Liver (tissue), 3 donors: ENCODE data around the gene ASGR2.

ENCODE experiments used
- FOXA1 ChIP-seq: IDR thresholded peaks from 2 replicates; pipeline ENCODE4 v1.6.1; 2016; ENCODE audit warnings: antibody characterized with exemption
- GABPA ChIP-seq, 2 donors: IDR thresholded peaks in 1 of 2; conservative IDR thresholded peaks in 1 of 2; 2 replicates each; pipeline ENCODE4 v1.6.1; 2016; ENCODE audit warnings: antibody characterized with exemption in 2 of 2, mild to moderate bottlenecking in 1 of 2, moderate library complexity in 1 of 2
- JUND ChIP-seq, 2 donors: IDR thresholded peaks; 2 replicates each; pipeline ENCODE4 v1.6.1; 2016; ENCODE audit warnings: antibody characterized with exemption in 2 of 2
- RAD21 ChIP-seq, 2 donors: IDR thresholded peaks; 2 replicates each; pipeline ENCODE4 v1.6.1; 2016; ENCODE audit warnings: antibody characterized with exemption in 2 of 2, mild to moderate bottlenecking in 2 of 2
- RXRA ChIP-seq, 2 donors: IDR thresholded peaks; 2 replicates each; pipeline ENCODE4 v1.6.1; 2017 to 2018; ENCODE audit warnings: antibody characterized with exemption in 2 of 2, mild to moderate bottlenecking in 1 of 2
- SP1 ChIP-seq: IDR thresholded peaks from 2 replicates; pipeline ENCODE4 v1.6.1; 2018; ENCODE audit warnings: antibody characterized with exemption, mild to moderate bottlenecking
- YY1 ChIP-seq: IDR thresholded peaks from 2 replicates; pipeline ENCODE4 v1.6.1; 2016; ENCODE audit warnings: antibody characterized with exemption, mild to moderate bottlenecking
- TF ChIP-seq, protein P1 (sequence below): IDR thresholded peaks from 2 replicates; pipeline ENCODE4 v1.6.1; 2016; ENCODE audit warnings: antibody characterized with exemption
- TF ChIP-seq, protein P2 (sequence below): fragments of 150-350 bp; IDR thresholded peaks from 2 replicates; pipeline ENCODE4 v1.5.1; 2017; ENCODE audit warnings: improper control_type of control experiment, low read depth, low read length; ENCODE audit not compliant: missing input control
- TF ChIP-seq, protein P3 (sequence below): IDR thresholded peaks from 2 replicates; pipeline ENCODE4 v1.6.1; 2016; ENCODE audit warnings: antibody characterized with exemption, mild to moderate bottlenecking
- donor health status: healthy.
- donor health status: healthy.

DNA sequence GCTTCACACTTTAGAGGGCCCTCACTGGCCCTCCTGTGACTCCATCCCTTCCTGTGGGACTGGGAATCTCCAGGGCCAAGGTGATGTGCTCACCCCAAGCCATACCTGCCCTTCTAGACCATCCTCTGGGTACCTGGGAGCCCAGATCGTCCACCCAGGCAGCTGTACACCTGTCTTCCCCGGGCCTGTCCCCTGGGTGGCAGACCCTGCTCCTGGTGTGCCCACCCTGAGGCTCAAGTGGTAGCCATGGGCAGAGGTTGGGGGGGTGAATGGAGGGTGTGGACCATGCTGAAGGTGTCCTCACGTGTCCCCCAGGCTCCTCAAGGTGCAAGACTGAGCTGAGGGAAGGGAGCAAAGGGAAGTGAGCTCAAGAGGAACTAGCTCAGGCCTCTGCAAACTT, 43.9 kb downstream of the ASGR2 start:
- TF ChIP-seq GABPA (IDR thresholded peaks at IDR 0.05 in 1 of 2, conservative IDR thresholded peaks at IDR 0.05 in 1 of 2), result no peak
- TF ChIP-seq YY1, result no peak
- TF ChIP-seq JUND (IDR thresholded peaks at IDR 0.05), result no peak
- TF ChIP-seq, protein P1, sequence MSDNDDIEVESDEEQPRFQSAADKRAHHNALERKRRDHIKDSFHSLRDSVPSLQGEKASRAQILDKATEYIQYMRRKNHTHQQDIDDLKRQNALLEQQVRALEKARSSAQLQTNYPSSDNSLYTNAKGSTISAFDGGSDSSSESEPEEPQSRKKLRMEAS, result no peak
- TF ChIP-seq, protein P2, sequence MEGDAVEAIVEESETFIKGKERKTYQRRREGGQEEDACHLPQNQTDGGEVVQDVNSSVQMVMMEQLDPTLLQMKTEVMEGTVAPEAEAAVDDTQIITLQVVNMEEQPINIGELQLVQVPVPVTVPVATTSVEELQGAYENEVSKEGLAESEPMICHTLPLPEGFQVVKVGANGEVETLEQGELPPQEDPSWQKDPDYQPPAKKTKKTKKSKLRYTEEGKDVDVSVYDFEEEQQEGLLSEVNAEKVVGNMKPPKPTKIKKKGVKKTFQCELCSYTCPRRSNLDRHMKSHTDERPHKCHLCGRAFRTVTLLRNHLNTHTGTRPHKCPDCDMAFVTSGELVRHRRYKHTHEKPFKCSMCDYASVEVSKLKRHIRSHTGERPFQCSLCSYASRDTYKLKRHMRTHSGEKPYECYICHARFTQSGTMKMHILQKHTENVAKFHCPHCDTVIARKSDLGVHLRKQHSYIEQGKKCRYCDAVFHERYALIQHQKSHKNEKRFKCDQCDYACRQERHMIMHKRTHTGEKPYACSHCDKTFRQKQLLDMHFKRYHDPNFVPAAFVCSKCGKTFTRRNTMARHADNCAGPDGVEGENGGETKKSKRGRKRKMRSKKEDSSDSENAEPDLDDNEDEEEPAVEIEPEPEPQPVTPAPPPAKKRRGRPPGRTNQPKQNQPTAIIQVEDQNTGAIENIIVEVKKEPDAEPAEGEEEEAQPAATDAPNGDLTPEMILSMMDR, result no peak
- TF ChIP-seq SP1, result no peak
- TF ChIP-seq FOXA1, result no peak
- TF ChIP-seq RAD21 (IDR thresholded peaks at IDR 0.05), result no peak
- TF ChIP-seq, protein P3, sequence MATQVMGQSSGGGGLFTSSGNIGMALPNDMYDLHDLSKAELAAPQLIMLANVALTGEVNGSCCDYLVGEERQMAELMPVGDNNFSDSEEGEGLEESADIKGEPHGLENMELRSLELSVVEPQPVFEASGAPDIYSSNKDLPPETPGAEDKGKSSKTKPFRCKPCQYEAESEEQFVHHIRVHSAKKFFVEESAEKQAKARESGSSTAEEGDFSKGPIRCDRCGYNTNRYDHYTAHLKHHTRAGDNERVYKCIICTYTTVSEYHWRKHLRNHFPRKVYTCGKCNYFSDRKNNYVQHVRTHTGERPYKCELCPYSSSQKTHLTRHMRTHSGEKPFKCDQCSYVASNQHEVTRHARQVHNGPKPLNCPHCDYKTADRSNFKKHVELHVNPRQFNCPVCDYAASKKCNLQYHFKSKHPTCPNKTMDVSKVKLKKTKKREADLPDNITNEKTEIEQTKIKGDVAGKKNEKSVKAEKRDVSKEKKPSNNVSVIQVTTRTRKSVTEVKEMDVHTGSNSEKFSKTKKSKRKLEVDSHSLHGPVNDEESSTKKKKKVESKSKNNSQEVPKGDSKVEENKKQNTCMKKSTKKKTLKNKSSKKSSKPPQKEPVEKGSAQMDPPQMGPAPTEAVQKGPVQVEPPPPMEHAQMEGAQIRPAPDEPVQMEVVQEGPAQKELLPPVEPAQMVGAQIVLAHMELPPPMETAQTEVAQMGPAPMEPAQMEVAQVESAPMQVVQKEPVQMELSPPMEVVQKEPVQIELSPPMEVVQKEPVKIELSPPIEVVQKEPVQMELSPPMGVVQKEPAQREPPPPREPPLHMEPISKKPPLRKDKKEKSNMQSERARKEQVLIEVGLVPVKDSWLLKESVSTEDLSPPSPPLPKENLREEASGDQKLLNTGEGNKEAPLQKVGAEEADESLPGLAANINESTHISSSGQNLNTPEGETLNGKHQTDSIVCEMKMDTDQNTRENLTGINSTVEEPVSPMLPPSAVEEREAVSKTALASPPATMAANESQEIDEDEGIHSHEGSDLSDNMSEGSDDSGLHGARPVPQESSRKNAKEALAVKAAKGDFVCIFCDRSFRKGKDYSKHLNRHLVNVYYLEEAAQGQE, result no peak
- no peak for TF ChIP-seq RXRA (IDR thresholded peaks at IDR 0.05)
